ENCODE measurements around the gene AFG1L.

Gene AFG1L

DNA sequence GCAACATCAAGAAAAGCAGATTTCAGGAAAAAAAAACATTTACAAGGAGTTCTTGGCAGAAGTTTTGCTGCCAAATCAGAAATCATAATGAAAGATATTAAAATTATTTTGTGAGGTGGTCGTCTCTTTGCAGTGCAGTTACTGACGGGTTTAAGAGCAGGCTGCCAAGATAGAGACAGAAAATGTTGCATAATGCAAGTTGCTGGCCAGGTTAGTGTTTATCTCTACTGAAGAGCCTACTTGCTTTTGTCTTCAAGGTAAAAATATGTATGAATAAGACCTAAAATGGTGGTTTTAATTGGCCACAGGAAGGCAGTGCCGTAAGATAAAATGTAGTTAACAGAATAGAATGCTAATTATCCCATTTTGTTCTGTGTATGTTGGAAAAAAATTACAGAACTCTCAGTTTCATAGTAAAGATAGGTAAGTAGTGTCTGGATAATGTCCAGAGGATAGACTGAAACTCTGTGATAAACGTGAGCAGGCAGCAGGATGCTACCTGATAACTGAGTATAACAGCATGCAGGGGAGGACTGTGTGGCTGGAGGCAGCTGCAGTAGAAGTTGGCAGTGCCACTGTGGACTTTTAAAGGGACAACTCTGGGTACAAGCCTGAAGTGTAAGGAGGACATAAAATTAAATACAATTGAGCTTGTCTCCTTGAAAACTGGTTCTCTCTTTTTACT is 279.7 kb downstream of the AFG1L start:
- POLR2A ChIA-PET: interaction anchor here (1.1 to 2.1 kb wide), 2 partner anchors 16 to 273 kb away, joined by 3 to 7 read pairs; partner anchors contain the start of gene ARMC2
- DNase-seq (ENCODE audit: extremely low spot score): no peak
- CTCF ChIA-PET: no interaction called here
- TF ChIP-seq NFRKB (IDR thresholded peaks at IDR 0.05) (no peak), L3MBTL2 (conservative IDR thresholded peaks at IDR 0.05) (no peak), ARNT (IDR thresholded peaks at IDR 0.05) (no peak), SUZ12 (IDR thresholded peaks at IDR 0.05) (no peak), TARDBP (IDR thresholded peaks at IDR 0.05) (no peak), ELF4 (IDR thresholded peaks at IDR 0.05) (no peak), SP1 (IDR thresholded peaks at IDR 0.05) (no peak), LEF1 (IDR thresholded peaks at IDR 0.05; ENCODE audit: borderline replicate concordance) (no peak)

Data from HEK293T (cell line).